HG02840 (cell line): Measurements from ENCODE around the gene PITHD1.
"Not testable (repeated sequence)": the region's sequence is repeated elsewhere in the genome, so short reads cannot be mapped to it uniquely, and the experiment has no call there.

Source experiments
- ATAC-seq: cut with Tn5 transposase; IDR thresholded peaks from one replicate; pipeline ENCODE4 v1.9.1; 2021; ENCODE audit warnings: mild to moderate bottlenecking, moderate library complexity, moderate number of reproducible peaks; ENCODE audit not compliant: unreplicated experiment, low FRiP score

PITHD1 gene

GRCh38 chr1:23796466-23797271 lies 18.5 kb downstream of the PITHD1 start:
- ATAC-seq = no peak

- no peak for ATAC-seq
These were observed 19.5 kb downstream of the PITHD1 start for GRCh38 chr1:23797478-23798448.

- no peak for ATAC-seq
These were observed 20.5 kb downstream of the PITHD1 start for GRCh38 chr1:23798662-23799142.

- ATAC-seq = no peak
These were observed 21.0 kb downstream of the PITHD1 start for GRCh38 chr1:23799255-23799569.

- peak; percentile 7 for ATAC-seq
These were observed 21.6 kb downstream of the PITHD1 start for GRCh38 chr1:23799570-23800399.

GRCh38 chr1:23800400-23801337 lies 22.5 kb downstream of the PITHD1 start, which contains the start of gene GALE:
Gene GALE (minus strand): TSS chr1:23800754. CDS start chr1:23799007, 1,747 bp downstream.
- ATAC-seq = peak; percentile 70

GRCh38 chr1:23801338-23801748 lies 23.1 kb downstream of the PITHD1 start:
- ATAC-seq = no peak

GRCh38 chr1:23801876-23802275 lies 23.7 kb downstream of the PITHD1 start:
- ATAC-seq = no peak

- not testable (repeated sequence) for ATAC-seq
These were observed 24.7 kb downstream of the PITHD1 start for GRCh38 chr1:23802809-23803342.

- no peak for ATAC-seq
These were observed 25.5 kb downstream of the PITHD1 start for GRCh38 chr1:23803674-23804073.

- no peak for ATAC-seq
These were observed 26.1 kb downstream of the PITHD1 start for GRCh38 chr1:23804183-23804835.

- no peak for ATAC-seq
These were observed 26.8 kb downstream of the PITHD1 start for GRCh38 chr1:23805025-23805424.

- ATAC-seq = no peak
These were observed 28.1 kb downstream of the PITHD1 start for GRCh38 chr1:23806280-23806679.

GRCh38 chr1:23807453-23807852 lies 29.2 kb downstream of the PITHD1 start:
- ATAC-seq = no peak

GRCh38 chr1:23809751-23810171 lies 31.5 kb downstream of the PITHD1 start:
- ATAC-seq = no peak

GRCh38 chr1:23810818-23811540 lies 32.8 kb downstream of the PITHD1 start:
- ATAC-seq = no peak

GRCh38 chr1:23814016-23814415 lies 35.8 kb downstream of the PITHD1 start:
- ATAC-seq = no peak

- no peak for ATAC-seq
These were observed 38.1 kb downstream of the PITHD1 start for GRCh38 chr1:23816361-23816760.
